GM19043 (cell line): ENCODE measurements around the gene CD40LG.
A peak's percentile ranks its signal among the peaks of the same experiment; 100 is the strongest.

Source experiments
- ATAC-seq: cut with Tn5 transposase; IDR thresholded peaks from one replicate; pipeline ENCODE4 v1.9.1; 2021; ENCODE audit warnings: low read depth; ENCODE audit not compliant: unreplicated experiment

The CD40LG gene

DNA sequence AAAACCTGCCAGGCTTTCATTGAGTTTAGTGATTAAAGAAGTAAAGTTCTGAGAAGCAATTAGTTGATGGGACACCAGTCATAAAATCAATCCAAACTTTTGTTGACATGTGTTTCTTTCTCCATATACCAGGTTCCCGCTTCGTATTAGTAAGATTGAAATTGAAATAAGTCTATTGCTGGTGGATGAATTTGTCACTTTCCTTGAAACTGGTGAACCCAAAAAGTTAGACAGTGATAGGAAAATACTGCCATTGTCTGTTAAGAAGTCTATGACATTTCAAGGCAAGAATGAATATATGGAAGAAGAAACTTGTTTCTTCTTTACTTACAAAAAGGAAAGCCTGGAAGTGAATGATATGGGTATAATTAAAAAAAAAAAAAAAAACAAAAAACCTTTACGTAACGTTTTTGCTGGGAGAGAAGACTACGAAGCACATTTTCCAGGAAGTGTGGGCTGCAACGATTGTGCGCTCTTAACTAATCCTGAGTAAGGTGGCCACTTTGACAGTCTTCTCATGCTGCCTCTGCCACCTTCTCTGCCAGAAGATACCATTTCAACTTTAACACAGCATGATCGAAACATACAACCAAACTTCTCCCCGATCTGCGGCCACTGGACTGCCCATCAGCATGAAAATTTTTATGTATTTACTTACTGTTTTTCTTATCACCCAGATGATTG, at the start of gene CD40LG:
TSS of gene CD40LG (plus strand) at position 482 of the 684 bp plus-strand sequence. CDS start at position 573, 91 bp downstream.
- ATAC-seq: no peak

GRCh38 chrX:136598631-136599030, 49.3 kb upstream of the CD40LG start:
- ATAC-seq: no peak

GRCh38 chrX:136600059-136600458, 47.9 kb upstream of the CD40LG start:
- no peak for ATAC-seq

DNA sequence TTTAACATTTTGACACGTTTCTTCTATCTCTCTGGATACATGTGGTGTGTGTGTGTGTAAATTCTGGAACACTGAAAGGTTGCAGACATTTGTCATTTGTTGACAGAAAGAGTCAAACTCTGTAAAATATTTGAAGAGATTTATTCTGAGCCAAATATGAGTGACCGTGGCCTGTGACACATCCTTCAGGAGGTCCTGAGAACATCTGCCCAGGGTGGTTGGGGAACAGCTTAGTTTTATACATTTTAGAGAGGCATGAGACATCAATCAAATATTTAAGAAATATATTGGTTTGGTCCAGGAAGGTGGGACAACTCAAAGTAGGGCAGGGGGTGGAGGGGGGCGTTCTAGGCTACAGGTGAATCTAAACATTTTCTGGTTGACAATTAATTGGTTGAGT, 40.7 kb upstream of the CD40LG start:
- no peak for ATAC-seq

GRCh38 chrX:136608295-136608933, 39.5 kb upstream of the CD40LG start:
- no peak for ATAC-seq

DNA sequence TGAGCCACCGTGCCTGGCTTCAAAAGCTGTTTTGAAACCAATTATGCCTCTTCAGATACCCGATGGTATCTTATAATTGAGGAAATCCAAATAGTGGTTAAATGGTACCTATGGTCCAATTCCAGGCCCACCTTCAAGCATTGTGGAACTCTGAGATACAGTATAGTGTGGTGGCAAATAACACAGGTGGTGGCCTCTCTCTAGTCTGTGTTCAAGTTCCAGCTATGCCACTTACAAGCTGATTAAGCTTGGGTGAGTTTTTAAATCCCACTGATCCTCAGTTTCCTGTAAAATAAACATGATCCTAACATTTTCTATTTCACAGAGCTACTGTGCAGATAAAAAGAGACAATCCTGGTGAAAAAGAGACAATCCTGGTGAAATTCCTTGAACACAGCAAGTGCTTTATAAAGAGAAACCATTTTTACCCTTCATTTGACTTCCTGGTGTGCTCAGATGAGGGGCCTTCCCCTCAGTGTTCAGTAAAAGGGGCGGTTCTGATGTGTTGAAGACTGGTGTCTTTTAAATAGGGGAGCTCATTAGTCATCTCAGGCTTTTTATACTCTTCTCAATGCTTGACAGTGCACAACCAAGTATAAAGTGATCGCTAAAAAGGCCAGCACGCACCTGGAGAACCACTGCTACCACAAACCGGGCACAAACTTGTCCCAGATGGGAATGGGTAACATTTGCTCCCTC, 30.8 kb upstream of the CD40LG start:
- peak; percentile 90 for ATAC-seq

DNA sequence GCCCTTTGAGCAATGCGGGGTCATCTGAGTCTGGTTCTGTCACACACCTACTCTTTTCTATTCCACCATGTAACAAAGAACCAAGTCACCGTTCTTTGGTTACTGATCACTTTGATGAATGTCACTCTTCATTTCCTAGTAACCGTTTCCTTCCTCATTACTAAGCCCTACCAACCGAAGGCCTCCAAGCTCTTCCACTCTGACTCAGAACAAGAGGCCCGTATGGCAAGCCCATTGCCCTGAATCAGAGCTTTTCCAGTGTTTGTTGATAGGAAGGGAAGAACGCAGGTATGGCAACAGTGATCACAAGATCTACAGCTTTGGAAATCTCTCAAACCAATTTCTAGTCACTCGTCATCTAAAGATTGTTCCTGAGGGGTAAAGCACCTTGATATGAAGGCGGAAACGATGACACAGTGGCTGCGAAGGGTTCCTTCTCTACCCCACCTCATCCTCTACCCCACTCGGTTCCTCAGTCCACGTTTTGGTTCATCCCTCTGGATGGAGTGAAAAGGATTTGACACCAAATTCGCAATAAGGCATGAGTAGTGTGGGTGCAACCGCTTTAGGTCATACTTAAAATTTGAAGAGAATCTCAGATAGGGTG, 28.0 kb upstream of the CD40LG start:
- ATAC-seq: no peak

DNA sequence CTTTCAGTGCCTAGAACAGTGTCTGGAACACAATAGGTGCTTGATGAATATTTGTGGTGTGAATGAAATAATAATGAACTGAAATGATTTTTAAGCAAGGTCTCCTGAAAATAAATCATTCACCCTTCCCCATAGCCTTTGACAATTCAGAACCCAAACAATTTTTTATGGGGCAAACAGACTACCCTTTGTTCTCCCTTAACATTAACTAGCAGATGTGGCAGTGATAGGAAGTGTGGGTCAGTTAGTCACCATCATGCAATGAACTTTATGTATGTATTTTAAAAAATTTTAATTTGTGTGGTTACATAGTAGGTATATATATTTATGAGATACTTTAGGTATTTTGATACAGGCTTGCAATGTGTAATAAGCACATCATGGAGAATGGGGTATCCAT, 27.2 kb upstream of the CD40LG start:
- no peak for ATAC-seq

- ATAC-seq: no peak
These were observed 25.4 kb upstream of the CD40LG start for GRCh38 chrX:136622568-136622967.

DNA sequence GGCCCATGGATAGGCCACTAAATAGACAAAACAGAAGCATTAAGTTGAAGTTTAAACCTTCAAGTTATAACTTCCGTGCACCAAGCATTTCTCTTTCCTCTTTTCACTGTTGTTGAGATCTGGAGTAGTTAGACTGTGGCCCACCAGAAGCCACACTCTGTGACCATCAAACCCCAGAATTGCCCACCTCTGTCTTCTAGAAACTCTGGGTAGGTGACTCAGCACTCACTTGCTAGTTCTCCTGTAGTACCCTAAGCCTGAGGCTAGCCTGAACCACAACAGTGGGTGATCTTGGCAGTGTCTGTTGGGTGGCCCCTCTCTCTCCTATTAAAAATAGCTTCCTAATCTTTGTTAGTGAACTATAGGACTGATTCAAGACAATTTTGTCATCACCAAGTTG, 24.6 kb upstream of the CD40LG start:
- ATAC-seq: no peak

GRCh38 chrX:136625246-136625645, 22.7 kb upstream of the CD40LG start:
- no peak for ATAC-seq

- no peak for ATAC-seq
These were observed 21.7 kb upstream of the CD40LG start for GRCh38 chrX:136626237-136626636.

DNA sequence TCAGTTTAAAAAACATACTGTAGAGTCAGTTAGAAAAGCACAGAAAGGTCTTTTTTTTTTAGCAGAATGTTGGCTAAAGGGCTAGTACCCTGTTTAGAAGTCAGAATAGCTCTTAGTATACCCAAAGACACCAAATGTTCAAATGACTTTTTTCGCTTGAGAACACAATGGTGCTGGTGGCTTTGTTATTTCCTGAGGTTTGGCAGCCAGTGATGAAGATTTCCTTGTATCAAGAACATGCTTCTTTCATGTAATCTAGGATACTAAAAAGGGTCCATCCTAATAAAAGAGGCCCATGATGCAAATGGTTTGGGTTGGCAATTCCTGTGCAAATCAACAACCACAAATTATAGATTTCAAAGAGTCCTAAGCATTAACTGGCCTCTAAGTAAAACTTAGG, 21.1 kb upstream of the CD40LG start:
- no peak for ATAC-seq

DNA sequence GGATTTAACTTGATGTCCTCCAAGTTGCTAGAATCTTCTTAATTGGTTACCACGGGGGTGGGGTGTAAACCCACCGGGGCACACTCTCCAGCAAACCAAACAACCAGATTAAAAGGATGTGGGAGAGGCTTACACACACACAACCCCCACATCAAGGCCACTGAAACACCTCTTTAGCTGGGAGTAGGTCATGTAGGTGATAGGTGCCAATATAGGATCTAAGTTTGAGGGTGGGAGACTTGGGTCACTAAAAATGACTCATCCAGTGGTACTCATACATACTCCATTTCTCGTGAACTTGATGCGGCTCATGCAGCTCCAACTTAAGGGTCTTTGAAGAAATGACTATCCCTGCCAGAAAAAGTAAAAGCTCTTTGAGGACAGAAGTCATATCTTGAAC, 20.5 kb upstream of the CD40LG start:
- ATAC-seq: no peak

- ATAC-seq: no peak
These were observed 18.7 kb upstream of the CD40LG start for GRCh38 chrX:136629084-136629750.

DNA sequence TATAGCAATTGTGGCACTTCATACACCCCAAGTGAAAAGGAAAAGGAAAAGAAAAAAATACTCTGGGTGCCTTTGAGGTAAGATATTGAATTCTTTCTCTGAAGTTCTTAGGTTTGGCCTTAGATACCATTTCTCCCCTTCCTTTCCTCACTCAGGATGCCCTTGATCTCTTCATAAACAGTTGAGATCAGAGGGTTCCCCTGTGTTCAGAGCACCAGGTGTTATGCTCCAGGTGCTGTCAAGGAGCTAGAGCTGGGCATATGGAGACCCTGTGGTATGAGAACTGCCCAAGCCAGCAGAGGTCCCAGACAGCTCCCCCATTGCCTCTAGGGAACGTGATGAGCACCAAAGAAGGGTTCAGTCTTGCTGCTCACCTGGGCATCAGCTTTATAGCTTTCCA, 17.1 kb upstream of the CD40LG start:
- no peak for ATAC-seq

- peak; percentile 81 for ATAC-seq
These were observed 12.7 kb upstream of the CD40LG start for GRCh38 chrX:136635235-136635634.

DNA sequence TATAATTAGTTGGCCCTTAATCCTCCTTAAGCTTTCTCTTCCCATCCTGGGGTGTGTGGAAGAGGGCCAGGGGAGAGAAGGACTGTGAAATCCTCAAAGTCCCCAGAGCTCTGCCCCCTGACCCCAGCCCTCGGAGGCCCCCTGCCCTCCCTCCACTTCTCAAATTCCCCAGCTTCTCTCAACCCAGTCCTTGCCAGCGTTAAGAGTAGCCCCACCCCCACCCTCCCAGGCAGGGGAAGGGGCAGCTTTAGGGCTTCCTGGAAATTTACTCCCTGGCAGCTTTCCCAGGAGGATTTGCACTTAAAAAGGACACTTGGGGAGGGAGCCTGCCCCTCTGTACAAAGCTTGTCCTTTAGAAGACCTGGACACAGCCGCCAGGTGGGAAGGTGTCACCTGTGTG, 11.8 kb upstream of the CD40LG start:
- ATAC-seq: no peak

- ATAC-seq: no peak
These were observed 8.3 kb upstream of the CD40LG start for GRCh38 chrX:136639506-136640176.

DNA sequence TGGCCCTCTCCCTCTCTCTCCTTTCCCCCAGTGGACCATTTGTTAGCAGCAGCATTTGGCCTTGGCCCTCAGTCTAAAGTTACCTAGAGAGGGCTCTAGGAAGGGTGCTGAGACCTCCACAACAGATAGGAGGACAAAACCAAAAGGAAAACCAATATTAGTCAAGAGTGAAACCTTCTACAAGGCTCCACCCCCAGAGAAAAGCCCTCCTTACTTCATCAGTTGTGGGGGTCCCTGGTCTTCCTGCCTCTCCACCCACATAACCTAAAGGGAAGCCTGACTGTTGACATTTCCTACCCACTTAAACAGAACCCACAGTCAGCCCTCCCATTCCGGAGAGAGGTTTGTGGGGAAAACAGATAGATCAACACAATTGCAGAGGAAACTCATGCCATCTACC, 4.7 kb upstream of the CD40LG start:
- ATAC-seq: no peak
